Subcutaneous adipose tissue (tissue), 4 donors: Measurements from ENCODE around the gene THRAP3. TPM values are rescaled to one million over a fixed set of nuclear protein-coding genes. Genes with fewer than 3 reads are reported as not detected.

Experiments
- CTCF ChIP-seq: fragments of 450-650 bp; IDR thresholded peaks from one replicate; pipeline ENCODE4 v1.5.1; 2016; ENCODE audit warnings: low read depth, mild to moderate bottlenecking, control low read depth, antibody characterized with exemption, moderate library complexity
- small RNA-seq: library from RNA; depleted of rRNA; stranded (forward); fragments of <200 nt; gene quantifications from one replicate; pipeline ENCODE3, GENCODE V24; 2016
- total RNA-seq, 4 donors: library from RNA; depleted of rRNA; stranded (reverse); fragments of >200 nt; gene quantifications; one replicate each; pipeline ENCODE4 v1.1.0, GENCODE V29; 2016

Gene THRAP3
- total RNA-seq, 4 donors from 2014 or later = 85.7 to 96.5 (median 87.6) TPM

- TF ChIP-seq CTCF = no peak
Observed at GRCh38 chr1:36352125-36352909, 128.1 kb downstream of the THRAP3 start.

GRCh38 chr1:36352910-36353878 lies 129.0 kb downstream of the THRAP3 start:
- no peak for TF ChIP-seq CTCF

GRCh38 chr1:36354486-36354885 lies 130.2 kb downstream of the THRAP3 start:
- TF ChIP-seq CTCF = no peak

Small RNAs within 50 kb of the gene (small RNA-seq; reads per million reads assigned to genes)
- gene RN7SL131P (not detected), gene UBE2V2P4 (not detected)

Other genes with a start within 250 kb of the THRAP3 start
- gene TEKT2, start 140.3 kb upstream of the THRAP3 start, total RNA-seq = under 1 TPM in 1 of 4 donors, not detected in 3; 0.57 TPM
- 10 to 100 TPM; 18.9 to 35.9 (median 29.7) TPM for gene ADPRS, start 135.6 kb upstream of the THRAP3 start, total RNA-seq
- 1 to 10 TPM; 1.1 to 5.9 (median 3.3) TPM for gene COL8A2, start 99.2 kb upstream of the THRAP3 start, total RNA-seq
- gene TRAPPC3, start 75.0 kb upstream of the THRAP3 start, total RNA-seq = 100 to 1,000 TPM in 2 of 4 donors, 10 to 100 TPM in 2; 64.6 to 104 (median 91.0) TPM
- 100 to 1,000 TPM in 1 of 4 donors, 10 to 100 TPM in 3; 73.1 to 227 (median 77.9) TPM for gene MAP7D1, start 68.3 kb upstream of the THRAP3 start, total RNA-seq
- 1 to 10 TPM in 2 of 4 donors, under 1 TPM in 2; 0.66 to 3.4 (median 1.5) TPM for gene SH3D21, start 81.9 kb downstream of the THRAP3 start, total RNA-seq
- 10 to 100 TPM; 19.2 to 96.0 (median 73.8) TPM for gene EVA1B, start 99.2 kb downstream of the THRAP3 start, total RNA-seq
- gene STK40, start 161.5 kb downstream of the THRAP3 start, total RNA-seq = 10 to 100 TPM; 19.7 to 40.7 (median 26.8) TPM
- gene LSM10, start 173.5 kb downstream of the THRAP3 start, total RNA-seq = 10 to 100 TPM; 39.4 to 53.5 (median 45.6) TPM
- gene OSCP1, start 226.0 kb downstream of the THRAP3 start, total RNA-seq = 1 to 10 TPM; 7.0 to 9.7 (median 8.2) TPM
- gene MRPS15, start 239.9 kb downstream of the THRAP3 start, total RNA-seq = 10 to 100 TPM; 64.1 to 91.0 (median 85.1) TPM